GM12878 (cell line): ENCODE measurements around the gene MAT2B. TPM values are rescaled to one million over a fixed set of nuclear protein-coding genes. Genes with fewer than 3 reads are reported as not detected.

Experiments
- ATAC-seq: fragments of 200-7000 bp; cut with Tn5 transposase; 3 replicates; pipeline ENCODE4 v1.9.1; 2020; ENCODE audit warnings: mild to moderate bottlenecking, moderate library complexity
- BruUV-seq: library from RNA; stranded (reverse); fragments of 400-500 nt; replicated peaks from 2 replicates; lab custom pipeline; 2021; lab: Mats Ljungman, UMichigan
- CTCF ChIA-PET: fragments of 300-600 bp; sonication (Branson Sonifier 250); formaldehyde crosslinking; extraction: SDS; loops from one replicate; lab custom pipeline; 2021; ENCODE audit warnings: inconsistent platforms; lab: Yijun Ruan, JAX
- POLR2A ChIA-PET: fragments of 350-600 bp; formaldehyde crosslinking; extraction: SDS; loops from one replicate; lab custom pipeline; 2021; ENCODE audit warnings: inconsistent platforms; lab: Charles Lee
- RAD21 ChIA-PET: fragments of 300-600 bp; sonication (Branson Sonifier 250); formaldehyde crosslinking; loops from one replicate; lab custom pipeline; 2023; ENCODE audit warnings: antibody characterized with exemption; ENCODE audit not compliant: unreplicated experiment; lab: Charles Lee
- SMC1A ChIA-PET: fragments of 300-600 bp; sonication (Branson Sonifier 250); formaldehyde crosslinking; loops from one replicate; lab custom pipeline; 2023; ENCODE audit not compliant: unreplicated experiment, uncharacterized antibody; lab: Charles Lee
- DNase-seq: peaks from one replicate; pipeline ENCODE4 v3.0.0-alpha.2; 2011; ENCODE audit warnings: low read depth, low spot score
- FAIRE-seq: peaks from 3 replicates; lab custom pipeline; 2011; peaks lifted over from hg19 to GRCh38; lab: Jason Lieb, UNC
- H2AFZ ChIP-seq: 2 replicates; pipeline ENCODE4 v1.6.0; 2011; ENCODE audit warnings: low read depth, low read length, control low read depth; ENCODE audit not compliant: control insufficient read depth
- H3K27ac ChIP-seq: 2 replicates; pipeline ENCODE4 v1.5.1; 2011; ENCODE audit warnings: control low read depth; ENCODE audit not compliant: control insufficient read depth, insufficient read depth
- H3K27me3 ChIP-seq, 2 experiments: replicated peaks in 1 of 2; 2 replicates each; pipeline versions ENCODE4 v1.6.0 to v1.6.1; 2011; ENCODE audit warnings: low read length in 1 of 2; ENCODE audit not compliant: control insufficient read depth in 2 of 2, insufficient read depth in 2 of 2
- H3K36me3 ChIP-seq, 2 experiments: 2 replicates each; pipeline ENCODE4 v1.5.1; 2011; ENCODE audit warnings: low read length in 1 of 2; ENCODE audit not compliant: control insufficient read depth in 2 of 2, insufficient read depth in 2 of 2
- H3K4me1 ChIP-seq: 2 replicates; pipeline ENCODE4 v1.6.1; 2011; ENCODE audit warnings: mild to moderate bottlenecking, low read length, moderate library complexity, mixed read lengths; ENCODE audit not compliant: control insufficient read depth, insufficient read depth
- H3K4me2 ChIP-seq: 2 replicates; pipeline ENCODE4 v1.6.0; 2011; ENCODE audit warnings: control low read depth; ENCODE audit not compliant: control insufficient read depth, insufficient read depth
- H3K4me3 ChIP-seq: fragments of 200-600 bp; sonication (generic); 2 replicates; pipeline ENCODE4 v1.5.1; 2016
- H3K79me2 ChIP-seq: 2 replicates; pipeline ENCODE4 v1.6.0; 2011; ENCODE audit warnings: low read length; ENCODE audit not compliant: control insufficient read depth, insufficient read depth
- H3K9ac ChIP-seq: 2 replicates; pipeline ENCODE4 v1.8.0; 2011; ENCODE audit warnings: low read length, control low read depth, mixed read lengths; ENCODE audit not compliant: control insufficient read depth, insufficient read depth
- H3K9me3 ChIP-seq: replicated peaks from 3 replicates; pipeline ENCODE4 v1.5.1; 2011; ENCODE audit warnings: mild to moderate bottlenecking, low read length; ENCODE audit not compliant: control insufficient read depth, insufficient read depth
- H4K20me1 ChIP-seq: 2 replicates; pipeline ENCODE4 v1.6.0; 2011; ENCODE audit not compliant: control insufficient read depth, insufficient read depth
- CBFB ChIP-seq: IDR thresholded peaks from 2 replicates; pipeline ENCODE4 v1.6.1; 2016; ENCODE audit warnings: antibody characterized with exemption, low read depth
- EGR1 ChIP-seq, 2 experiments: IDR thresholded peaks; 1 replicate in 1 of 2; 2 replicates in 1 of 2; pipeline ENCODE4 v1.6.1; 2011 to 2012; ENCODE audit warnings: low read depth in 2 of 2, low read length in 2 of 2, borderline replicate concordance in 1 of 2, mild to moderate bottlenecking in 1 of 2, moderate library complexity in 1 of 2
- FOXK2 ChIP-seq: fragments of 450-650 bp; IDR thresholded peaks from 2 replicates; pipeline ENCODE4 v1.6.1; 2017; ENCODE audit warnings: mild to moderate bottlenecking, moderate library complexity
- HCFC1 ChIP-seq: fragments of 150-350 bp; IDR thresholded peaks from 2 replicates; pipeline ENCODE4 v1.6.1; 2014; ENCODE audit warnings: low read length
- NFXL1 ChIP-seq: fragments of 450-650 bp; IDR thresholded peaks from 2 replicates; pipeline ENCODE4 v1.6.1; 2017; ENCODE audit warnings: antibody characterized with exemption, mild to moderate bottlenecking, borderline replicate concordance
- WGBS: methylation state at CpG from one replicate; pipeline ENCODE4 v1.1.6; 2016; ENCODE audit warnings: low lambda C conversion rate; ENCODE audit not compliant: insufficient replicate concordance, insufficient coverage; ENCODE audit errors: missing lambda C conversion rate; 5-methylcytosine and 5-hydroxymethylcytosine counted together
- in situ Hi-C: fragments of 300-500 bp; cut with MboI; formaldehyde crosslinking; loops from 9 replicates; pipeline ENCODE4 v1.14.3; 2018; ENCODE audit warnings: mixed read lengths
- intact Hi-C: fragments of 100-400 bp; cut with micrococcal nuclease; formaldehyde crosslinking; loops from one replicate; pipeline ENCODE4 v1.14.2; 2022; ENCODE audit not compliant: unreplicated experiment
- polyA plus RNA-seq, 11 experiments: library from polyadenylated mRNA; depleted of rRNA in 4 of 11; unstranded in 6 of 11; stranded (reverse) in 5 of 11; fragments of >200 nt; fragmentation: Nextera tagmentation in 4 of 11; fragmentation: Illumina TruSeq in 1 of 11; extraction: Ambion mirVana in 4 of 11; extraction: Trizol in 1 of 11; gene quantifications; 1 replicate in 1 of 11; 2 replicates in 10 of 11; pipeline versions ENCODE4 v1.2.1 to v1.2.3, GENCODE V29; 2011 to 2016; ENCODE audit warnings: inconsistent platforms in 2 of 11, missing spikeins in 2 of 11, low read depth in 1 of 11
- total RNA-seq, 4 experiments: library from RNA; depleted of rRNA in 3 of 4; stranded (reverse); fragments of >200 nt in 3 of 4; fragmentation: Illumina TruSeq in 1 of 4; extraction: Trizol in 1 of 4; gene quantifications; 2 replicates each; pipeline versions ENCODE4 v1.2.1 to v1.2.3, GENCODE V29; 2013 to 2021
- TF ChIP-seq, protein P1 (sequence below): fragments of 450-650 bp; IDR thresholded peaks from 2 replicates; pipeline ENCODE4 v1.6.1; 2017; ENCODE audit warnings: borderline replicate concordance
- TF ChIP-seq, protein P2 (sequence below): fragments of 450-650 bp; formaldehyde crosslinking; IDR thresholded peaks from 2 replicates; pipeline ENCODE4 v1.4.0; 2022; ENCODE audit warnings: mild to moderate bottlenecking, moderate library complexity

The MAT2B gene
- total and polyA plus RNA-seq, 10 of the 15 experiments (the other 5 are each of a cell fraction or from before 2014, with no cell fraction given), result 43.2 to 122 (median 63.7) TPM

DNA sequence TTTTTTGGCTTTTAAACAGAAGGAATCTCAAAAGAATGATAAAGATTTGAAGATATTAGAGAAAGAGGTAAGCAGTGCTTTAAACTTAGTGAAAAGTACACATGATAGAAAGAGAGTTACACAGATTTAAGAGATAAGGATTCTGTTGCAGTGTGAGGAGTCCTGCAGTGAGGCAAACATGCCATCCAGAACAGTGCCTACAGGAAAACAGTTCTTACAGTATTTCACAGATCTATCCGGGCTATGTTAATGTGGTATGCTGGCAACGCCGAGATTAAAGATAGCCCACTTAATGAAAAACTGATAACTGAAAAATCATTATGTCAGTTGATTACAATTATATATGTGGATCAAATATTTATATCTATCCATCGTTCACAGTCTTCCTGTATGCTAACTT, 37.7 kb upstream of the MAT2B start:
- Histone ChIP-seq H3K27me3 (no peaks in the 10 kb centered on the region), H4K20me1 (no peaks in the 10 kb centered on the region), H3K4me2 (no peak overlapping the region), H3K9ac (no peak overlapping the region), H3K4me1 (no peaks in the 10 kb centered on the region; the same call in 1 of the 2 replicates), H2AFZ (peak overlapping the region; percentile 2; the same call in 1 of the 2 replicates), H3K36me3 (peaks cover 11 to 12% of the 10 kb centered on the region in 2 experiments; a peak in 3 of 4 replicates), H3K9me3 (no peaks in the 10 kb centered on the region), H3K4me3 (no peak overlapping the region), H3K79me2 (peaks cover 27% of the 10 kb centered on the region), H3K27ac (no peak overlapping the region)
- in situ Hi-C loops, result no loop called here
- FAIRE-seq, result no peak
- ChIA-PET CTCF (interaction anchor here (1.1 to 1.5 kb wide), 4 partner anchors 7 to 40 kb away, joined by 3 to 4 read pairs (median 3); no protein-coding TSS in a partner anchor), RAD21 (interaction anchor here (1.4 kb wide), 1 partner anchor 35 kb away, joined by 4 read pairs; no protein-coding TSS in a partner anchor), SMC1A (interaction anchor here (0.7 to 4.2 kb wide), 7 partner anchors 10 to 52 kb away, joined by 3 to 17 read pairs (median 3); no protein-coding TSS in a partner anchor), POLR2A (interaction anchor here (0.7 to 4.8 kb wide), 3 partner anchors 8 to 250 kb away, joined by 5 to 17 read pairs (median 7); partner anchors contain the start of genes HMMR and NUDCD2)
- DNase-seq, result no peak
- BruUV-seq, result no TSS peak
- WGBS, result over 99% methylated on average over 4 of the region's 4 CpGs
- TF ChIP-seq, protein P1, sequence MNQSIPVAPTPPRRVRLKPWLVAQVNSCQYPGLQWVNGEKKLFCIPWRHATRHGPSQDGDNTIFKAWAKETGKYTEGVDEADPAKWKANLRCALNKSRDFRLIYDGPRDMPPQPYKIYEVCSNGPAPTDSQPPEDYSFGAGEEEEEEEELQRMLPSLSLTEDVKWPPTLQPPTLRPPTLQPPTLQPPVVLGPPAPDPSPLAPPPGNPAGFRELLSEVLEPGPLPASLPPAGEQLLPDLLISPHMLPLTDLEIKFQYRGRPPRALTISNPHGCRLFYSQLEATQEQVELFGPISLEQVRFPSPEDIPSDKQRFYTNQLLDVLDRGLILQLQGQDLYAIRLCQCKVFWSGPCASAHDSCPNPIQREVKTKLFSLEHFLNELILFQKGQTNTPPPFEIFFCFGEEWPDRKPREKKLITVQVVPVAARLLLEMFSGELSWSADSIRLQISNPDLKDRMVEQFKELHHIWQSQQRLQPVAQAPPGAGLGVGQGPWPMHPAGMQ, result no peak
- TF ChIP-seq FOXK2 (no peak), EGR1 (IDR thresholded peaks at IDR 0.05; ENCODE audit: borderline replicate concordance in 1 of 2, low read depth in 2 of 2, low read length in 2 of 2) (no peak), NFXL1 (no peak), HCFC1 (no peak), CBFB (no peak)
- TF ChIP-seq, protein P2, sequence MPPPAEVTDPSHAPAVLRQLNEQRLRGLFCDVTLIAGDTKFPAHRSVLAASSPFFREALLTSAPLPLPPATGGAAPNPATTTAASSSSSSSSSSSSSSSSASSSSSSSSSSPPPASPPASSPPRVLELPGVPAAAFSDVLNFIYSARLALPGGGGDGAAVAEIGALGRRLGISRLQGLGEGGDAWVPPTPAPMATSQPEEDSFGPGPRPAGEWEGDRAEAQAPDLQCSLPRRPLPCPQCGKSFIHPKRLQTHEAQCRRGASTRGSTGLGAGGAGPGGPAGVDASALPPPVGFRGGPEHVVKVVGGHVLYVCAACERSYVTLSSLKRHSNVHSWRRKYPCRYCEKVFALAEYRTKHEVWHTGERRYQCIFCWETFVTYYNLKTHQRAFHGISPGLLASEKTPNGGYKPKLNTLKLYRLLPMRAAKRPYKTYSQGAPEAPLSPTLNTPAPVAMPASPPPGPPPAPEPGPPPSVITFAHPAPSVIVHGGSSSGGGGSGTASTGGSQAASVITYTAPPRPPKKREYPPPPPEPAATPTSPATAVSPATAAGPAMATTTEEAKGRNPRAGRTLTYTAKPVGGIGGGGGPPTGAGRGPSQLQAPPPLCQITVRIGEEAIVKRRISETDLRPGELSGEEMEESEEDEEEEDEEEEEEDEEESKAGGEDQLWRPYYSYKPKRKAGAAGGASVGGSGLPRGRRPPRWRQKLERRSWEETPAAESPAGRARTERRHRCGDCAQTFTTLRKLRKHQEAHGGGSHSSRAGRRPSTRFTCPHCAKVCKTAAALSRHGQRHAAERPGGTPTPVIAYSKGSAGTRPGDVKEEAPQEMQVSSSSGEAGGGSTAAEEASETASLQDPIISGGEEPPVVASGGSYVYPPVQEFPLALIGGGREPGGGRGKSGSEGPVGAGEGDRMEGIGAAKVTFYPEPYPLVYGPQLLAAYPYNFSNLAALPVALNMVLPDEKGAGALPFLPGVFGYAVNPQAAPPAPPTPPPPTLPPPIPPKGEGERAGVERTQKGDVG (CRISPR knock-in tag), result no peak
- ATAC-seq, result no peak
- intact Hi-C loops, result no loop called here
